ENCODE results near the gene IFNG. TPM values are rescaled to one million over a fixed set of nuclear protein-coding genes. Genes with fewer than 3 reads are reported as not detected.

IFNG gene
- total and polyA plus RNA-seq, 11 donors, result 0.20 to 1.3 TPM; not detected in 9

DNA sequence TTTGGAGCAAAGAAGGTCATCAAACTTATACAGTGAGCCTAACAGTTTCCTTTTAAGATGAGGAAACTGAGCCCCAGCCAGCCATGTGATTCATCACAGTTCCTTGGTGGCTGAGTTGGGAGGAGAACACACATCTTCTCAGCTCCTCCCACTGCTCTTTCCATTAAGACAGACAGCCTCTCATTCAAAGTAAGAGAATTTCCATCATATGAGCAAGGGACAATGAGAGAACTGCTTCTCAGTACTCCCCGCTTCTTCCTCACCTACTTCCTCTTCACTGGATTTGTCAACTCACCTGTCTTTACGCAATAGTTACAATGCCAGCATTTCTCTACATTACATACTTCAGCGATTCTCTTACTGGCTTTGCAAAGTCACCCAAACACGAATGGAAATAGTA lies 2.2 kb downstream of the IFNG start:
- no peak for TF ChIP-seq POLR2A (IDR thresholded peaks at IDR 0.05)
- TF ChIP-seq, protein P1, sequence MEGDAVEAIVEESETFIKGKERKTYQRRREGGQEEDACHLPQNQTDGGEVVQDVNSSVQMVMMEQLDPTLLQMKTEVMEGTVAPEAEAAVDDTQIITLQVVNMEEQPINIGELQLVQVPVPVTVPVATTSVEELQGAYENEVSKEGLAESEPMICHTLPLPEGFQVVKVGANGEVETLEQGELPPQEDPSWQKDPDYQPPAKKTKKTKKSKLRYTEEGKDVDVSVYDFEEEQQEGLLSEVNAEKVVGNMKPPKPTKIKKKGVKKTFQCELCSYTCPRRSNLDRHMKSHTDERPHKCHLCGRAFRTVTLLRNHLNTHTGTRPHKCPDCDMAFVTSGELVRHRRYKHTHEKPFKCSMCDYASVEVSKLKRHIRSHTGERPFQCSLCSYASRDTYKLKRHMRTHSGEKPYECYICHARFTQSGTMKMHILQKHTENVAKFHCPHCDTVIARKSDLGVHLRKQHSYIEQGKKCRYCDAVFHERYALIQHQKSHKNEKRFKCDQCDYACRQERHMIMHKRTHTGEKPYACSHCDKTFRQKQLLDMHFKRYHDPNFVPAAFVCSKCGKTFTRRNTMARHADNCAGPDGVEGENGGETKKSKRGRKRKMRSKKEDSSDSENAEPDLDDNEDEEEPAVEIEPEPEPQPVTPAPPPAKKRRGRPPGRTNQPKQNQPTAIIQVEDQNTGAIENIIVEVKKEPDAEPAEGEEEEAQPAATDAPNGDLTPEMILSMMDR (IDR thresholded peaks at IDR 0.05), result no peak
- H3K27me3 ChIP-seq, result no peaks in the 10 kb centered on the region
- no peak overlapping the region for H3K27ac ChIP-seq
- H3K4me1 ChIP-seq, result no peaks in the 10 kb centered on the region
- no peak for ATAC-seq
- no peak overlapping the region for H3K4me3 ChIP-seq
- intact Hi-C loops (cut with DNase I), result no loop called here
- DNase-seq, result no peak
- no peaks in the 10 kb centered on the region for H3K9me3 ChIP-seq
- no peaks in the 10 kb centered on the region for H3K36me3 ChIP-seq
- WGBS, 4 donors, result 61 to 78% (median 71%) methylated on average over 4 of the region's 4 CpGs

DNA sequence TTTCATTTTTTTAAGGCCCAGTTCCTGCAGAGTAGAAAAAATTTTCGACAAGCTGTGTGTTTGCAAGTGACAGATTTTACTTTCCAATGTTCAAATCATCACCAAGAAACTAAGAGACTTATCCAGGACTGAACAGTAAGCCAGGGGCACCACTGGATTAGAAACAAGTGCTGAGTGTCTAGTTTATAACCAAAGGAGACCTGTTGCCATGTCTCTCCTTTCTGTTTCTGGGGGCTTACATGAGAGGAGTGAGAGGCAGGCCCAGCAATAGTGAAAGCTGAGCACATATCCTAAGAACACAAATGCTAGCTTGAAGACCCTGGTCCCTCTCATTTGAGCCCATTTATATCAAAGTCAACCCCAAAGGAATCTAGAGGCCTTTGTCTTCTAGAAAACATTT lies 2.9 kb downstream of the IFNG start:
- ATAC-seq, result no peak
- 49 to 78% (median 72%) methylated on average over 1 of the region's 1 CpG for WGBS, 4 donors
- Histone ChIP-seq H3K4me3 (no peak overlapping the region), H3K36me3 (no peaks in the 10 kb centered on the region), H3K27me3 (no peaks in the 10 kb centered on the region), H3K4me1 (no peaks in the 10 kb centered on the region), H3K27ac (no peak overlapping the region), H3K9me3 (no peaks in the 10 kb centered on the region)
- intact Hi-C loops (cut with DNase I), result no loop called here
- DNase-seq, result no peak
- no peak for TF ChIP-seq POLR2A (IDR thresholded peaks at IDR 0.05)
- TF ChIP-seq, protein P1 (IDR thresholded peaks at IDR 0.05), result no peak

DNA sequence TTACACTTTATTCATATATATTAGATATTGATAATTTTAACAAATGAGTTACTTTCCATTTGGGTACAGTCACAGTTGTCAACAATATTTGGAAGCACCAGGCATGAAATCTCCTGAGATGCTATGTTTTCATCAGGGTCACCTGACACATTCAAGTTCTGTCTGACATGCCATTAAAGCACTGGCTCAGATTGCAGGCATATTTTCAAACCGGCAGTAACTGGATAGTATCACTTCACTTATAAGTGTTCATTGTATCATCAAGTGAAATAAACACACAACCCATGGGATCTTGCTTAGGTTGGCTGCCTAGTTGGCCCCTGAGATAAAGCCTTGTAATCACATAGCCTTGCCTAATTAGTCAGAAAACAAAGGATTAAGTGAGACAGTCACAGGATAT lies 4.8 kb downstream of the IFNG start:
- WGBS, 4 donors, result 6 to 40% (median 25%) methylated on average over 1 of the region's 1 CpG
- H3K27ac ChIP-seq, result no peak overlapping the region
- no peaks in the 10 kb centered on the region for H3K9me3 ChIP-seq
- H3K27me3 ChIP-seq, result no peaks in the 10 kb centered on the region
- no peak for DNase-seq
- no peak for TF ChIP-seq POLR2A (IDR thresholded peaks at IDR 0.05)
- TF ChIP-seq, protein P1 (IDR thresholded peaks at IDR 0.05), result no peak
- H3K4me3 ChIP-seq, result no peak overlapping the region
- no peaks in the 10 kb centered on the region for H3K36me3 ChIP-seq
- ATAC-seq, result no peak
- intact Hi-C loops (cut with DNase I), result no loop called here
- H3K4me1 ChIP-seq, result no peaks in the 10 kb centered on the region

DNA sequence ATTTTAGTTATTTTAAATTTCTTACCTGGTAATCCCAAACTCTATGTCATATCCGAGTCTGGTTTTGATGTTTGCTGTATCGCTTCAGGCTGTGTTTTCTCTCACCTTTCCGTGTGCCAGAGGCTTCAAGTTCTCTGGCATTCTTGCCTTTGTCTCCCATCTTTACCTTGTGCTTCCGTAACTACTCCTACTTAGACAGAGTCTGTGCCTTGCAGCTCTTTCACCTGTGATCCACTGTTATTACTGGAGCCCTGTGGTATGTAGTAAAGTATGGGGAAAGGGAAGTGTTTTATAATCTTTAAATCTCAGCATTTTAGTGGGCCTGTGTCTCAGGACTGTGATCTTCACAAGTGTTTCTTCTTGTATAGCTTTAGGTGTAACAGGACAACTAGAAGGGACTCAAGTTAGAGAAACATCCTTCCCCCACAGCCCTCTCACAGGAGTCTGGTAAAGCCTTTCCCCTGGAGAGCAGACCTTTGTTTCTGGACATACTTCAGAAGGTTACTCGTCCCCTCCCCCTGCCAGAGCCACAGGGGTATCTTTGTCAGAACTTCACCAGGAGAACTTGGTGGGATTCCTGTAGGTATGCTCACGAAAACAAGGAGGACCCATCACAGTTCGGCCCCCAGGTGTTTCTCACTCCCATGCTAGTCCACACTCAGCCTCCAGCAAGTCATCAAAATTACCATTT lies 11.1 kb downstream of the IFNG start:
- no peak for TF ChIP-seq POLR2A (IDR thresholded peaks at IDR 0.05)
- TF ChIP-seq, protein P1 (IDR thresholded peaks at IDR 0.05), result no peak
- ATAC-seq (no peak), DNase-seq (no peak)
- Histone ChIP-seq H3K27me3 (no peaks in the 10 kb centered on the region), H3K9me3 (no peaks in the 10 kb centered on the region), H3K36me3 (no peaks in the 10 kb centered on the region), H3K4me3 (no peak overlapping the region), H3K27ac (no peak overlapping the region), H3K4me1 (no peaks in the 10 kb centered on the region)
- intact Hi-C loops (cut with DNase I), result no loop called here
- WGBS, 4 donors, result 81 to 87% (median 85%) methylated on average over 7 of the region's 7 CpGs

Data from heart left ventricle (tissue), 16 donors.